ENCODE measurements around the gene MKNK2.
"Not testable (repeated sequence)": the region's sequence is repeated elsewhere in the genome, so short reads cannot be mapped to it uniquely, and the experiment has no call there.

The MKNK2 gene

GRCh38 chr19:1992759-1993260 lies 58.2 kb downstream of the MKNK2 start:
- no peak overlapping the region for H3K4me3 ChIP-seq (ENCODE audit: low read depth, low read length)
- TF ChIP-seq MAX (IDR thresholded peaks at IDR 0.05; ENCODE audit: low read depth, low read length) (no peak), POLR2A (IDR thresholded peaks at IDR 0.05; ENCODE audit: extremely low read depth, insufficient read length) (no peak), CTCF (IDR thresholded peaks at IDR 0.05; ENCODE audit: low read depth, low read length) (no peak)
- no peak for DNase-seq (ENCODE audit: low read depth)

GRCh38 chr19:1991018-1991913 lies 59.8 kb downstream of the MKNK2 start:
- TF ChIP-seq POLR2A (IDR thresholded peaks at IDR 0.05; ENCODE audit: extremely low read depth, insufficient read length) (no peak), MAX (IDR thresholded peaks at IDR 0.05; ENCODE audit: low read depth, low read length) (no peak), MYC (IDR thresholded peaks at IDR 0.05; ENCODE audit: low read depth, low read length) (no peak), CTCF (IDR thresholded peaks at IDR 0.05; ENCODE audit: low read depth, low read length) (no peak)
- no peak for DNase-seq (ENCODE audit: low read depth)

GRCh38 chr19:1990230-1991017 lies 60.6 kb downstream of the MKNK2 start:
- TF ChIP-seq MAX (IDR thresholded peaks at IDR 0.05; ENCODE audit: low read depth, low read length) (no peak), POLR2A (IDR thresholded peaks at IDR 0.05; ENCODE audit: extremely low read depth, insufficient read length) (no peak), CTCF (IDR thresholded peaks at IDR 0.05; ENCODE audit: low read depth, low read length) (no peak), MYC (IDR thresholded peaks at IDR 0.05; ENCODE audit: low read depth, low read length) (no peak)
- H3K4me3 ChIP-seq (ENCODE audit: low read depth, low read length), result no peak overlapping the region

More at GRCh38 chr19:1991018-1991913, 59.8 kb downstream of the MKNK2 start:
- H3K4me3 ChIP-seq (ENCODE audit: low read depth, low read length), result no peak overlapping the region

GRCh38 chr19:1989513-1990229 lies 61.4 kb downstream of the MKNK2 start:
- no peak overlapping the region for H3K4me3 ChIP-seq (ENCODE audit: low read depth, low read length)
- TF ChIP-seq MAX (IDR thresholded peaks at IDR 0.05; ENCODE audit: low read depth, low read length) (no peak), MYC (IDR thresholded peaks at IDR 0.05; ENCODE audit: low read depth, low read length) (no peak), POLR2A (IDR thresholded peaks at IDR 0.05; ENCODE audit: extremely low read depth, insufficient read length) (no peak), CTCF (IDR thresholded peaks at IDR 0.05; ENCODE audit: low read depth, low read length) (no peak)
- DNase-seq (ENCODE audit: low read depth), result no peak

More at GRCh38 chr19:1990230-1991017, 60.6 kb downstream of the MKNK2 start:
- DNase-seq (ENCODE audit: low read depth), result no peak

- DNase-seq (ENCODE audit: low read depth); H3K4me3 ChIP-seq (ENCODE audit: low read depth, low read length): not testable (repeated sequence)
These were observed 62.6 kb downstream of the MKNK2 start for GRCh38 chr19:1988464-1988863.

Measured in NB4 (cell line).